ENCODE results near the gene OR51B4. TPM values are rescaled to one million over a fixed set of nuclear protein-coding genes. Genes with fewer than 3 reads are reported as not detected.

OR51B4 gene
- total RNA-seq, 1 experiment from 2014 or later, result 43.7 TPM

- DNase-seq (ENCODE audit: low read depth, low spot score), result no peak
- RAD21 ChIA-PET (ENCODE audit: low non-redundant PET in 1 of 2, low total read pairs in 2 of 2, uncharacterized antibody in 2 of 2, unreplicated experiment in 2 of 2), result no interaction called here
- peaks cover 0 to 8% of the 10 kb centered on the region in 2 experiments; a peak in 1 of 4 replicates for H3K36me3 ChIP-seq (ENCODE audit: control insufficient read depth in 1 of 2, insufficient read depth in 2 of 2, low read length in 2 of 2)
- H3K79me2 ChIP-seq (ENCODE audit: insufficient read depth, low read length), result no peaks in the 10 kb centered on the region
- ATAC-seq, result no peak
- no peak overlapping the region for H2AFZ ChIP-seq (ENCODE audit: low read depth, low read length, poor library complexity, severe bottlenecking)
- H3K27me3 ChIP-seq (ENCODE audit: insufficient read depth, low read length), result no peaks in the 10 kb centered on the region
- H3K9me3 ChIP-seq (ENCODE audit: control insufficient read depth in 1 of 2, insufficient read depth in 1 of 2, low read depth in 1 of 2, low read length in 2 of 2), result no peaks in the 10 kb centered on the region
- H3K9me2 ChIP-seq (ENCODE audit: insufficient read depth), result no peaks in the 10 kb centered on the region
- H3K4me3 ChIP-seq (replicated peaks in 1 of 2; ENCODE audit: low read depth in 1 of 2, low read length in 2 of 2), result no peak overlapping the region
- no peak overlapping the region for H3K27ac ChIP-seq (ENCODE audit: low read depth, low read length)
- no peaks in the 10 kb centered on the region for H4K20me1 ChIP-seq (ENCODE audit: insufficient read depth)
- H3K9ac ChIP-seq (ENCODE audit: low read length), result no peak overlapping the region
- POLR2A ChIA-PET, result no interaction called here
- peaks cover 0 to 5% of the 10 kb centered on the region in 2 experiments; a peak in 1 of 4 replicates for H3K4me1 ChIP-seq (ENCODE audit: control insufficient read depth in 1 of 2, insufficient read depth in 2 of 2, low read length in 2 of 2)
- no peak for TF ChIP-seq CEBPB (IDR thresholded peaks at IDR 0.05; ENCODE audit: low read depth)
- TF ChIP-seq ELF1 (IDR thresholded peaks at IDR 0.05; ENCODE audit: borderline replicate concordance, low read depth), result no peak
- TF ChIP-seq CTCF (IDR thresholded peaks at IDR 0.05 in 2 of 3, conservative IDR thresholded peaks at IDR 0.05 in 1 of 3; ENCODE audit: borderline replicate concordance in 1 of 3, insufficient read depth in 1 of 3, low read depth in 2 of 3, low read length in 2 of 3), result no peak
- no peak for TF ChIP-seq SIN3A (IDR thresholded peaks at IDR 0.05; ENCODE audit: low read depth)
- no peak for TF ChIP-seq POLR2AphosphoS5 (IDR thresholded peaks at IDR 0.05; ENCODE audit: low read depth, low read length)
- TF ChIP-seq EZH2 (IDR thresholded peaks at IDR 0.05), result no peak
- no peak for TF ChIP-seq RAD21 (IDR thresholded peaks at IDR 0.05; ENCODE audit: low read depth)
- TF ChIP-seq ZFX (IDR thresholded peaks at IDR 0.05), result no peak
- TF ChIP-seq ZBTB33 (IDR thresholded peaks at IDR 0.05; ENCODE audit: extremely low read depth, insufficient replicate concordance, low read length), result no peak
- TF ChIP-seq CBX3 (IDR thresholded peaks at IDR 0.05; ENCODE audit: low read depth), result no peak
- TF ChIP-seq SRF (IDR thresholded peaks at IDR 0.05; ENCODE audit: low read depth), result no peak
- TF ChIP-seq POLR2A (IDR thresholded peaks at IDR 0.05; ENCODE audit: borderline replicate concordance, extremely low read depth, insufficient read depth, insufficient read length), result no peak
- no peak for TF ChIP-seq ZNF274 (IDR thresholded peaks at IDR 0.05; ENCODE audit: low read depth, low read length)
- TF ChIP-seq FOSL1 (IDR thresholded peaks at IDR 0.05; ENCODE audit: low read depth), result no peak
- TF ChIP-seq TCF7L2 (IDR thresholded peaks at IDR 0.05; ENCODE audit: borderline replicate concordance, extremely low read depth, insufficient read depth, insufficient read length), result no peak
- no peak for TF ChIP-seq JUND (IDR thresholded peaks at IDR 0.05)
- TF ChIP-seq SP1 (IDR thresholded peaks at IDR 0.05; ENCODE audit: low read depth), result no peak
- TF ChIP-seq MAX (IDR thresholded peaks at IDR 0.05), result no peak
- intact Hi-C loops (cut with micrococcal nuclease), result no loop called here
- CTCF ChIA-PET, result no interaction called here
- H3K4me2 ChIP-seq (ENCODE audit: low read length), result no peak overlapping the region
- no TSS peak for BruUV-seq (replicated peaks)
Observed at GRCh38 chr11:5272395-5273017, 29.2 kb downstream of the OR51B4 start.
